Glutamatergic neuron (in vitro differentiated cells): ENCODE results near the gene ZBTB7C. TPM values are rescaled to one million over a fixed set of nuclear protein-coding genes. Genes with fewer than 3 reads are reported as not detected.
A peak's percentile ranks its signal among the peaks of the same experiment; 100 is the strongest.

Experiments
- DNase-seq: peaks from one replicate; pipeline ENCODE4 v3.0.0; 2022
- H3K27ac Mint-ChIP-seq: one replicate; pipeline ENCODE4 v1.8.0; 2020; ENCODE audit warnings: mild to moderate bottlenecking, mixed read lengths, inconsistent platforms; ENCODE audit not compliant: unreplicated experiment
- H3K27me3 Mint-ChIP-seq: one replicate; pipeline ENCODE4 v1.8.0; 2020; ENCODE audit warnings: mild to moderate bottlenecking, moderate library complexity, mixed read lengths, inconsistent platforms; ENCODE audit not compliant: unreplicated experiment
- H3K36me3 Mint-ChIP-seq: one replicate; pipeline ENCODE4 v1.8.0; 2020; ENCODE audit warnings: mild to moderate bottlenecking, mixed read lengths, inconsistent platforms; ENCODE audit not compliant: unreplicated experiment
- H3K4me1 Mint-ChIP-seq: one replicate; pipeline ENCODE4 v1.8.0; 2020; ENCODE audit warnings: mild to moderate bottlenecking, low read depth, mixed read lengths, inconsistent platforms; ENCODE audit not compliant: unreplicated experiment
- H3K4me3 Mint-ChIP-seq: one replicate; pipeline ENCODE4 v1.8.0; 2020; ENCODE audit warnings: mild to moderate bottlenecking, mixed read lengths, inconsistent platforms; ENCODE audit not compliant: unreplicated experiment
- H3K9me3 Mint-ChIP-seq: one replicate; pipeline ENCODE4 v1.8.0; 2020; ENCODE audit warnings: mild to moderate bottlenecking, moderate library complexity, mixed read lengths, inconsistent platforms; ENCODE audit not compliant: unreplicated experiment
- CTCF ChIP-seq: fragments of 200-600 bp; sonication (generic); IDR thresholded peaks from one replicate; pipeline ENCODE4 v1.5.0; 2021; ENCODE audit not compliant: partially characterized antibody, unreplicated experiment
- total RNA-seq: library from RNA; stranded (reverse); fragmentation: NEBNext Ultra II Directional; extraction: Animal tissue kit (Norgen Biotek cat#: 25700); gene quantifications from one replicate; pipeline ENCODE4 v1.2.1, GENCODE V29; 2021; ENCODE audit not compliant: unreplicated experiment

The ZBTB7C gene
- total RNA-seq, 1 donor from 2014 or later, result 10.6 TPM

DNA sequence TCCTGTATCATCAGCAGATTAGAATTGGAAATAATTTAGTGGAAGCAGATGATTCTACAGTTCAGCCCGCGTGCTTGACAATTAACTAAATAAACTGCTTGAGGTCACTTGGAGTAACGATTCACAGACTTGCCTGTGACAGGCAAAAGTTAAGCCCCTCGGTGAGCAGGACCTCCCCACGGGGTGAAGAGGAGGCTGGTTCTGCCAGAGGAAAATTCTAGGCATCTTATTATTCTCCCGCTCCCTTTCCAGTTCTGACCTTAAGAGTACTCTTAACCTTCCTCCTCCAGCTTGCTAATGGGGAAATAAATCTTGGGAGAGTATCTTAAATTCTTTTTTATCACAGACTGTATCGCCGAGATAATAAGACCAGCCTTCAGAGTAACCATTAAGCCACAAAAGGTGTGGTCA lies 309.0 kb downstream of the ZBTB7C start:
- peaks cover 9% of the 10 kb centered on the region for H3K9me3 Mint-ChIP-seq

DNA sequence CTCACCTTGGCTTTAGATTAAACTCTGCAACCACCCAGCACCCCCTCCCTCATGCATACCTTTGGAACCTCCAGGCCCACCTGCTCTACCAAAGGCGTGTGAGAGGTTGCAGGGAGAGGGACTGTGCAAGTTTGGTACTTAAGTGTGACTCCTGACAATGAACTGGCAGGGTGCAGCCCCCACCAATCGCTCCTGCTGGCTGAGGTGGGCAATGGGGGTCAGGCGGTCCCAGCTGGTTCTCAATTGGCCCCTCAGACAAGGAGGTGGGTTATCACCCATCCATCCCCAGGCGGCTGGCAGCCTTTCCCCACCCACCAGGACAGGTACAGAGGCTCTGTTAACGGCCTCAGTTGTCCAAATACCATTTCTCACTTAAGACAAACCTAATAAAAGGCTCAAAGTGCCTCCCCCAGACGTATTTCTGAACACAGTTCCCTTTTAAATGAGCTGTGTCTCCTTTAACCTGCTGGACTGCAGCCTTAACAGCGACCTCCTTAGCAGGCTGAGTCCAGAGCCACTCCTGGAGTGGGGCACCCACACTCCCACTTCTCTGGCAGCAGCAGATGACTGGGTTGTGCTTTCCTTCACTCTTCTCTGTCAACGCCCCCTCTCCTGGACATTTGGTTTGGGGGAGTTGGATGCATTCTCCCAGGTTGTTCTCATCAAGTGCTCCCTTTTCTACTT lies 309.6 kb downstream of the ZBTB7C start:
- no peak for TF ChIP-seq CTCF
- Mint-ChIP-seq H3K9me3 (peaks cover 12% of the 10 kb centered on the region), H3K27ac (peak overlapping the region; percentile 24), H3K4me3 (peak overlapping the region; percentile 25), H3K4me1 (peaks cover 55% of the 10 kb centered on the region), H3K27me3 (peaks cover 14% of the 10 kb centered on the region), H3K36me3 (no peaks in the 10 kb centered on the region)
- no peak for DNase-seq

More for the DNA sequence above, 309.0 kb downstream of the ZBTB7C start:
- TF ChIP-seq CTCF, result no peak
- peaks cover 12% of the 10 kb centered on the region for H3K27me3 Mint-ChIP-seq
- peak overlapping the region; percentile 24 for H3K27ac Mint-ChIP-seq
- peaks cover 52% of the 10 kb centered on the region for H3K4me1 Mint-ChIP-seq
- H3K4me3 Mint-ChIP-seq, result peak overlapping the region; percentile 25
- DNase-seq, result no peak
- no peaks in the 10 kb centered on the region for H3K36me3 Mint-ChIP-seq

GRCh38 chr18:48098538-48098937 lies 310.6 kb downstream of the ZBTB7C start:
- Mint-ChIP-seq H3K36me3 (no peaks in the 10 kb centered on the region), H3K9me3 (peaks cover 12% of the 10 kb centered on the region), H3K27ac (no peak overlapping the region), H3K4me3 (no peak overlapping the region), H3K27me3 (peaks cover 14% of the 10 kb centered on the region), H3K4me1 (peaks cover 56% of the 10 kb centered on the region)
- no peak for DNase-seq
- TF ChIP-seq CTCF, result no peak

GRCh38 chr18:48098007-48098406 lies 311.2 kb downstream of the ZBTB7C start:
- Mint-ChIP-seq H3K4me1 (peaks cover 61% of the 10 kb centered on the region), H3K27ac (peak overlapping the region; percentile 52), H3K9me3 (peaks cover 12% of the 10 kb centered on the region), H3K36me3 (no peaks in the 10 kb centered on the region), H3K4me3 (peak overlapping the region; percentile 20), H3K27me3 (peaks cover 14% of the 10 kb centered on the region)
- TF ChIP-seq CTCF, result no peak
- DNase-seq, result no peak

DNA sequence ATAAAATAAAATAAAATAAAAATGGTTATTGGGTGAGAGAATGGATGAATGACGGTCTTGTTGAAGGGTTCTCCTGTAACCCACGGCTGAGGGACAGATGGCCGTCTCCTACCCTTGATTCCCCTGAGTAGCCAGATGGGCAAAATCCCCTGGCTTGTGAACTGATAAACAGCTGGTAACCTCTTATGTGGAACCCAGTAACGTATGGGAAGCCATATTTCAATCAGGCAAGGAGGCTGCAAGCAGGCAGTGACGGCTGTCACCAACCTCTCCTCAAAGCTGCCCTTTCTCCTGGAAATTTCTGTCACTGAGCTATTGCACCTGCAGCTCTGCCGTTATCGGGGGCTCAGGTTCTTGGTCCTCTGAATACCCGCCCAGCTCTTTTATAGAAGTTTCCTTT lies 313.5 kb downstream of the ZBTB7C start:
- H3K4me1 Mint-ChIP-seq, result peaks cover 49% of the 10 kb centered on the region
- peaks cover 14% of the 10 kb centered on the region for H3K27me3 Mint-ChIP-seq
- TF ChIP-seq CTCF, result no peak
- H3K9me3 Mint-ChIP-seq, result peaks cover 12% of the 10 kb centered on the region
- no peaks in the 10 kb centered on the region for H3K36me3 Mint-ChIP-seq
- DNase-seq, result peak; percentile 64
- H3K4me3 Mint-ChIP-seq, result peak overlapping the region; percentile 70
- peak overlapping the region; percentile 91 for H3K27ac Mint-ChIP-seq
